HG03354 (cell line): ENCODE results near the gene FMN2.

Experiments used
- ATAC-seq: cut with Tn5 transposase; IDR thresholded peaks from one replicate; pipeline ENCODE4 v1.9.1; 2021; ENCODE audit warnings: mild to moderate bottlenecking; ENCODE audit not compliant: unreplicated experiment, poor library complexity, severe bottlenecking

FMN2 gene

GRCh38 chr1:240189386-240189989 is 97.8 kb downstream of the FMN2 start:
- peak; percentile 86 for ATAC-seq

- no peak for ATAC-seq
Observed at GRCh38 chr1:240190881-240191401, 99.3 kb downstream of the FMN2 start.

GRCh38 chr1:240192851-240193250 is 101.2 kb downstream of the FMN2 start:
- no peak for ATAC-seq

- no peak for ATAC-seq
Observed at GRCh38 chr1:240193679-240194078, 102.0 kb downstream of the FMN2 start.

- ATAC-seq, result no peak
Observed at GRCh38 chr1:240194120-240194519, 102.4 kb downstream of the FMN2 start.

GRCh38 chr1:240198376-240198775 is 106.7 kb downstream of the FMN2 start:
- no peak for ATAC-seq

GRCh38 chr1:240199758-240200645 is 108.3 kb downstream of the FMN2 start:
- ATAC-seq, result no peak

- ATAC-seq, result no peak
Observed at GRCh38 chr1:240201931-240202330, 110.2 kb downstream of the FMN2 start.

GRCh38 chr1:240207073-240207709 is 115.5 kb downstream of the FMN2 start:
- ATAC-seq, result no peak

- ATAC-seq, result no peak
Observed at GRCh38 chr1:240210026-240210425, 118.3 kb downstream of the FMN2 start.

GRCh38 chr1:240212556-240212955 is 120.9 kb downstream of the FMN2 start:
- no peak for ATAC-seq

GRCh38 chr1:240217403-240217802 is 125.7 kb downstream of the FMN2 start:
- ATAC-seq, result no peak

- no peak for ATAC-seq
Observed at GRCh38 chr1:240219104-240219503, 127.4 kb downstream of the FMN2 start.

GRCh38 chr1:240226102-240226501 is 134.4 kb downstream of the FMN2 start:
- no peak for ATAC-seq

- ATAC-seq, result no peak
Observed at GRCh38 chr1:240230816-240231215, 139.1 kb downstream of the FMN2 start.

- ATAC-seq, result no peak
Observed at GRCh38 chr1:240232530-240232929, 140.8 kb downstream of the FMN2 start.

GRCh38 chr1:240234485-240235210 is 143.0 kb downstream of the FMN2 start:
- no peak for ATAC-seq

GRCh38 chr1:240235521-240236288 is 144.0 kb downstream of the FMN2 start:
- no peak for ATAC-seq

- no peak for ATAC-seq
Observed at GRCh38 chr1:240237305-240237721, 145.6 kb downstream of the FMN2 start.
